HUES64 (cell line): ENCODE data around the gene GRAMD2B.
"Not testable (repeated sequence)": the region's sequence is repeated elsewhere in the genome, so short reads cannot be mapped to it uniquely, and the experiment has no call there.

ENCODE experiments used
- H3K27ac ChIP-seq: 2 replicates; pipeline ENCODE4 v1.7.0; 2013; ENCODE audit warnings: low read depth, low read length, inconsistent platforms
- H3K27me3 ChIP-seq: 2 replicates; pipeline ENCODE4 v1.6.1; 2013; ENCODE audit warnings: mild to moderate bottlenecking, low read length; ENCODE audit not compliant: insufficient read depth
- H3K36me3 ChIP-seq: 2 replicates; pipeline ENCODE4 v1.6.1; 2013; ENCODE audit warnings: mild to moderate bottlenecking, low read length; ENCODE audit not compliant: insufficient read depth
- H3K4me1 ChIP-seq: 2 replicates; pipeline ENCODE4 v1.6.1; 2013; ENCODE audit warnings: mild to moderate bottlenecking, low read length, moderate library complexity; ENCODE audit not compliant: insufficient read depth
- H3K4me3 ChIP-seq: 2 replicates; pipeline ENCODE4 v1.5.1; 2013; ENCODE audit warnings: mild to moderate bottlenecking, low read length, moderate library complexity
- H3K9ac ChIP-seq: 2 replicates; pipeline ENCODE4 v1.6.1; 2013; ENCODE audit warnings: mild to moderate bottlenecking, low read depth, low read length
- H3K9me3 ChIP-seq: 2 replicates; pipeline ENCODE4 v1.6.1; 2013; ENCODE audit warnings: low read depth, low read length; ENCODE audit not compliant: insufficient read depth
- WGBS: fragments of 150-250, 120-280 bp; methylation state at CpG from one replicate; pipeline ENCODE4 v1.1.7; 2013; ENCODE audit warnings: missing lambda C conversion rate; 5-methylcytosine and 5-hydroxymethylcytosine counted together

Gene GRAMD2B

DNA sequence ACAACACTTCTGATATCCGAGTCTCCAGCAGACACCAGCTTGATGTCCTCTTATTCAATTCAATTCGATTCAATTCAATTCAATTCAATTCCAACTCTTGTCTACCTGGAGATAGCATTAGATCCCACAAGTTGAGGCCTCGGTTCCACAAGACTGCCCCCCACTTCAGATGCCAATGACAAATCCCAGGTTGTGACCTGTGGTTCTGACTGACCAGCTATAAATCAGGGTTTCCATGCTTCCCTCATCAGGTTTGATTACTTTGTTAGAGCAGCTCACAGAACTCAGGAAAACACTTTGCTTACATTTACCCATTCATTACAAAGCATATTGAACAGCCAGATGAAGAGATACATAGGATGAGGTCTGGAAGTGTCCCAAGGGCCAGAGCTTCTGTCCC lies 89.2 kb downstream of the GRAMD2B start:
- Histone ChIP-seq H3K9me3 (no peaks in the 10 kb centered on the region), H3K27ac (no peak overlapping the region), H3K4me1 (no peaks in the 10 kb centered on the region), H3K9ac (no peak overlapping the region), H3K4me3 (no peak overlapping the region), H3K27me3 (no peaks in the 10 kb centered on the region), H3K36me3 (no peaks in the 10 kb centered on the region)
- 89% methylated on average over 3 of the region's 3 CpGs for WGBS

DNA sequence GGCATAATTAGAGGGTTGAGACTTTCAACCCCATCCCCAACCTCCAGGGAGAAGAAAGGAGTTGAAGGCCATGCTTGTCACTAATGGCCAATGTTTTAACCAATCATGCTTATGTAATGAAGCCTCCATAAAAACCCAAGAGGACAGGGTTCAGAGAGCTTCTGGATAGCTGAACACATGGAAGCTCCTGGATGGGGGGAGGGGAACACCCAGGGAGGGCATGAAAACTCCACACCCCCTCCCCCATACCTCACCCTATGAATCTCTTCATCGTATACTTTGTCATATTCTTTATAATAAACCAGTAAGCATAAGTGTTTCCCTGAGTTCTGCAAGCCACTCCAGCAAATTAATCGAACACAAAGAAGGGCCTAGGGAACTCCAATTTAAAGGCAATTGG lies 90.1 kb downstream of the GRAMD2B start:
- Histone ChIP-seq H3K9ac (no peak overlapping the region), H3K36me3 (no peaks in the 10 kb centered on the region), H3K27ac (no peak overlapping the region), H3K4me3 (no peak overlapping the region), H3K4me1 (no peaks in the 10 kb centered on the region), H3K9me3 (no peaks in the 10 kb centered on the region), H3K27me3 (no peaks in the 10 kb centered on the region)
- WGBS = 95% methylated on average over 2 of the region's 2 CpGs

DNA sequence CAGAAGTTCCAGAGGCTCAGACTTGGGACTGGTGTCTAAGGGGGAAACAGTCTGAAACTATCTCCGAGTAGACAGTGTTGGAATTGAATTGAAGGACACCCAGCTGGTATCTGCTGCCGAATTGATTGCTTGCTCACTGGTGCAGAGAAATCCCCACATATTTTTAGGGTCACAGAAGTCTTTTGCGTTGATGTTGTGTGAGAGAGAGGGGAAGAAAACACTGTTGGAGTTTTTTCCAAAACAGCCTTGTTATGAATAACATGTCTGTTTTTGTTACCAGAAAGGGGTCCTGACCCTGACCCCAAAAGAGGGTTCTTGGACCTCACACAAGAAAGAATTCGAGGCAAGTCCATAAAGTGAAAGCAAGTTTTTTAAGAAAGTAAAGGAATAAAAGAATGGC lies 90.5 kb downstream of the GRAMD2B start:
- Histone ChIP-seq H3K4me1 (no peaks in the 10 kb centered on the region), H3K9ac (no peak overlapping the region), H3K27ac (no peak overlapping the region), H3K27me3 (no peaks in the 10 kb centered on the region), H3K4me3 (no peak overlapping the region), H3K36me3 (no peaks in the 10 kb centered on the region), H3K9me3 (no peaks in the 10 kb centered on the region)
- 94% methylated on average over 4 of the region's 4 CpGs for WGBS

DNA sequence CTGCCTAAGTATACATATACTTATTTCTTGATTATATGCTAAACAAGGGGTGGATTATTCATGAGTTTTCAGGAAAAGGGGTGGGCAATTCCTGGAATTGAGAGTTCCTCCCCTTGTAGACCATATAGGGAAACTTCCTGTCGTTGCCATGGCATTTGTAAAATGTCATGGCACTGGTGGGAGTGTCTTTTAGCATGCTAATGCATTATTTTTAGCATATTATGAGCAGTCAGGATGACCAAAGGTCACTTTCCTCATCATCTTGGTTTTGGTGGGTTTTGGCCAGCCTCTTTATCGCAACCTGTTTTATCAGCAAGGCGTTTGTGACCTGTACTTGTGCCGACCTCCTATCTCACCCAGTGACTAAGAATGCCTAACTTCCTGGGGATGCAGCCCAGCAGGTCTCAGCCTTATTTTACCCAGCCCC lies 90.9 kb downstream of the GRAMD2B start:
- H3K4me3 ChIP-seq = no peak overlapping the region
- WGBS = 87% methylated on average over 4 of the region's 4 CpGs
- no peak overlapping the region for H3K27ac ChIP-seq
- H3K9ac ChIP-seq = no peak overlapping the region
- no peaks in the 10 kb centered on the region for H3K27me3 ChIP-seq
- H3K36me3 ChIP-seq = no peaks in the 10 kb centered on the region
- H3K9me3 ChIP-seq = no peaks in the 10 kb centered on the region
- no peaks in the 10 kb centered on the region for H3K4me1 ChIP-seq

DNA sequence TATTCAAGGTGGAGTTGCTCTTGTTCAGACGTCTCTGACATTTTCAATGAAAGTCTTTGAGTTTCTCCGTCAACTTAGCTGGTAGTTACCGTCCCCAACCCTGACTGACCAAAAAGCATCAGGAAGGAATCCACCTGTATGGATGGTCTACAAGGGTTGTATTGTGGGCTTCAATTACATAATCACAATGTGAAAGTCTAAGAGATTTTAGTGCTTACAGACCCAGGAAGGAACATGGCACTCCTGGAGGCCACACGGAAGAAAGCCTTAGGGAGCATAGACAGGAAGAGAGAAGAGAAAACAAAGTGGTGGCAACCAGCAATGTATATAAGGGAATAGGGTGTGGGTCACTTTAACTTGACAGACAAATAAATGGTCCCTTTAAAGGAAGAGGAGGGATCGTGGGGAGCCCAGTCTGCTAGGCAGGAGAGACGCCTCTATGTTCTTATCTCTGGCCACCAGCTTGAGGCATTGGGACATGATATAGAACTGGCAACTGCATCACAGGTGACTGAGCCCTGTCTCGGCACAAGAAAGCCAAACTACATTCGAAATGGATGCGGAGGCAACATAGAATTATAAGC lies 91.4 kb downstream of the GRAMD2B start:
- H3K9ac ChIP-seq = no peak overlapping the region

DNA sequence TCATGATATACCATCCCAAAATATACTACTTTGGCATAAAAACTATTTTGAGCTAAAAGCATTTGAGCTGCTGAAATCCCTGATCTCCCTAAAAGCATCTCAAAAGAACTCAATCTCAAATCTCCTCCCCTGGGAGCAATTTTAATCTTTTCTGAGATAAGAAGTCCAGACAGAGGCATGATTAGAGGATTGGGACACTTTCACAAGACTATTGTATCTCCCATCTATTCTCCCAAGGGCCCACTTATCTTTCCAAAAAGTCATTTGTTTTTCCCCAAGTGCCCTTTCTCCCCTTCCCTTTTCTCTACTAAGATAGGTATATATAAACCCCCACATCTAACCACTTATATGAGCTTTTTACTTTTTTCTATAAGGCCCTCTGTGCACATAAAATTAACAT lies 92.1 kb downstream of the GRAMD2B start:
- H3K9ac ChIP-seq = no peak overlapping the region
- no peaks in the 10 kb centered on the region for H3K27me3 ChIP-seq
- H3K4me3 ChIP-seq = no peak overlapping the region
- no peaks in the 10 kb centered on the region for H3K36me3 ChIP-seq
- H3K27ac ChIP-seq = no peak overlapping the region
- no peaks in the 10 kb centered on the region for H3K9me3 ChIP-seq
- H3K4me1 ChIP-seq = peaks cover 8% of the 10 kb centered on the region

More for the DNA sequence above, 91.4 kb downstream of the GRAMD2B start:
- Histone ChIP-seq H3K36me3 (no peaks in the 10 kb centered on the region), H3K27me3 (no peaks in the 10 kb centered on the region), H3K27ac (no peak overlapping the region), H3K4me1 (peaks cover under 1% of the 10 kb centered on the region; the same call in 1 of the 2 replicates), H3K9me3 (no peaks in the 10 kb centered on the region), H3K4me3 (no peak overlapping the region)
- WGBS = 87% methylated on average over 9 of the region's 9 CpGs

DNA sequence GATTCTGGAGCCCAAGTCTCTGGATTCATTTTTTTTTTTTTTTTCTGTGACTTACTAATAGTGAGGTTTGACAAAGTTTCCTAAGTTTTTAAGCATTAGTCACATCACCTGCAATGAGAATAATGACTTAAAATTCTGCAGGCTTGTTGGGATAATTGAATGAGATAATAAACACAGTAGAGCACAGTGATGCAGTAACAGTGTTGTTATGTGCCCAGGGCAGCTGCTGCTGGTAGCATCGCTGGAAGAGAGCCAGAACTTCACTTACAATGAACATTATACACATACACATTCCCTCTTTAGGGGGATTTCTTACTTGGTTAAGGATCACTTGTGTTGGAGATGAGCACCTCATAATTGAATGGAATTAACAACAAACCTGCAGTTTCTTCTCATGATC lies 92.9 kb downstream of the GRAMD2B start:
- Histone ChIP-seq H3K4me1 (peaks cover 8% of the 10 kb centered on the region), H3K27me3 (no peaks in the 10 kb centered on the region), H3K9ac (no peak overlapping the region), H3K36me3 (no peaks in the 10 kb centered on the region), H3K27ac (no peak overlapping the region), H3K9me3 (no peaks in the 10 kb centered on the region), H3K4me3 (no peak overlapping the region)
- WGBS = 100% methylated on average over 1 of the region's 1 CpG

DNA sequence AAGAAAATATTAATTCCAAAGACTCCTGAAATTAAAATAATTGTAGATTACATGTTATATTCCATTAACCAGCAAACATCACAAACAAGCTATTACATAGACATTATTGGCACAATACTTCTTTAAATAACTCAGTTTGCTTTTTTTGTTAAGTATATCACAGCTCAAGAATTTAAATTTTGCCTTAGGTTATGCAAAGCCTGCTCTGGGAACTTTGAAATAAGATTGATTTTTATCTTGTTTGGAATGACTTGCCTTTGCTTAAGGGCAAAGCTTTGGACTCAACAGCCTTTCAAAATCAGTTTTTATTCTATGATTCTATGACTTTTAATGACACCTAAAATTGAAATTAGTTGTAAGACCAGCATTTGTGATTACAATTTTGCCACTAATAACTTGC lies 93.6 kb downstream of the GRAMD2B start:
- Histone ChIP-seq H3K36me3 (no peaks in the 10 kb centered on the region), H3K27ac (no peak overlapping the region), H3K9me3 (no peaks in the 10 kb centered on the region), H3K4me3 (no peak overlapping the region), H3K4me1 (peaks cover 8% of the 10 kb centered on the region), H3K27me3 (no peaks in the 10 kb centered on the region), H3K9ac (no peak overlapping the region)

DNA sequence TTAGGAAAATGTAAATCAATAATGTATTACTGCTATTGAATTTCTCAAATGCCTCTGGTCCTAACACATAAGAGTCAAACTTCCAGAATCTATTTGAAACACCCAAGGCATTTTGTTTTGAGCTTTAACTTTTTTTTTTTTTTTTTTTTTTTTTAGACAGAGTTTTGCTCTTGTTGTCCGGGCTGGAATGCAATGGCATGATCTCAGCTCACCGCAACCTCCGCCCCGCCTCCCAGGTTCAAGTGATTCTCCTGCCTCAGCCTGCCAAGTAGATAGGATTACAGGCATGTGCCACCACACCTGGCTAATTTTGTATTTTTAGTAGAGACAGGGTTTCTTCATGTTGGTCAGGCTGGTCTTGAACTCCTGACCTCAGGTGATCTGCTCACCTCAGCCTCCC lies 96.0 kb downstream of the GRAMD2B start:
- WGBS = 94% methylated on average over 4 of the region's 4 CpGs
- H3K27me3 ChIP-seq, H3K36me3 ChIP-seq, H3K27ac ChIP-seq, H3K9ac ChIP-seq, H3K4me1 ChIP-seq, H3K9me3 ChIP-seq, H3K4me3 ChIP-seq: not testable (repeated sequence)

DNA sequence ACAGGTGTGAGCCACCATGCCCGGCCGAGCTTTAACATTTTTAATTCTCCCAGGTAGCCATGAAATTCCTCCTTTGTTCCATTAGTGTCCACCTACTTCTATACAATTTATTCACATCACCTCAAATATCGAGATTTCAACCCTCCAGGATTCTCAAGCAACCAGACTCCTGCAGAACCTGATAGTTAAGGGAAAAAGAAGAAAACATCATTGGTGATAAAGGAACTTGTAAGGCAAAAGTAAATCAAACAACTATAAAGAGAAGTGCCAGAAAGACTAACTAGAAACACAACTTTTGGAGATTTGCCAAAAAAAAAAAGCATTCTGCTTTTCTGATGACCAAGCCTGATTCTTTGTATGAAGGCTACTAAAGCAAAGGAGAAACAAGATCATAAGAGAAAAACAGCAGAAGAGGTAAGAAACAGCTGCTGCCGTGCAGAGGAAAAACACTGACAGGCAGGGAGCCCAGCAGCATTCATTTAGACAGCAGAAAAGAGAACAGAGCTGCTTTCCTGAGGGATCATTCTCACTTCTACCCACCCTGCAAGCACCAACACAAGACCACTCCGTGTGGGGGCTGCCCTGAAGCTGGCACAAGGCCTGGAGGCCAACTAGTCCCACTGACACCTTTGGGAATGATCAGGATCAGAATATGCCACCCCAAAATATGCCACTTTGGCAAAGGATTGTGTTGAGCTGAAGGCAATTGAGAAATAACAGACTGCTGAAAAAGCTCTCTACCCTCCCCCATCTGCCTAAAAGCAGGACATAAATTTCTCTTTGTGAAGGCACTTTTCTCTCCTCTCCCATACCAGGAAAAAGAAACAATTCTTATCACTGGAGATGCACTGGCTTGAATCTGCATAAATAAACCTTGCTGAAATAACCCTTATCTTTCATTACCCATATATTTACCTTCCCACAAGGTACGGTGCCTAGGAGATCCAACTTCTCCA lies 96.7 kb downstream of the GRAMD2B start:
- Histone ChIP-seq H3K27me3 (no peaks in the 10 kb centered on the region), H3K4me3 (no peak overlapping the region), H3K27ac (no peak overlapping the region), H3K9me3 (no peaks in the 10 kb centered on the region), H3K36me3 (no peaks in the 10 kb centered on the region), H3K9ac (no peak overlapping the region), H3K4me1 (peaks cover 8% of the 10 kb centered on the region)
- 76% methylated on average over 6 of the region's 6 CpGs for WGBS

DNA sequence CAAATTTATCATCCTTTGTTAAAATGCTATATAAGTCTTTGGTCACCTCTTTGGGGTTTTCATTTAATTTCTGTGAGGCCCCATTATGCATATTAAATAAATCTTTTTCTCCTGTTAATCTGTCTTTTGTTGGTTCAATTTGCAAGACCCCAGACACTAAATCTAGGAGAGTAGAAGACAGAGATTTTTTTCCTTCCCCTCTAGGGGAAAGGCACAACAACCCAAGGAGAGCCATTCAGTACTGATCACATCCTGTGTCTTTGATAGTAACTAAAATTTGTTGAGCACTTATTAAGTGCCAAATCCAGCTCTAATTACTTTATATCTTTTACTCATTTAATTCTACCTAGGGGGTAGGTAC lies 97.4 kb downstream of the GRAMD2B start:
- H3K36me3 ChIP-seq = no peaks in the 10 kb centered on the region
- no peaks in the 10 kb centered on the region for H3K27me3 ChIP-seq
- no peak overlapping the region for H3K4me3 ChIP-seq
- H3K27ac ChIP-seq = no peak overlapping the region
- H3K9ac ChIP-seq = no peak overlapping the region
- peaks cover 8% of the 10 kb centered on the region for H3K4me1 ChIP-seq
- no peaks in the 10 kb centered on the region for H3K9me3 ChIP-seq
